WI38 (cell line): ENCODE results near the gene AKT1S1.

Experiments
- H3K4me3 ChIP-seq: 2 replicates; pipeline ENCODE4 v1.5.1; 2011; ENCODE audit warnings: low read depth, mild to moderate bottlenecking, control low read depth, low read length
- CTCF ChIP-seq: IDR thresholded peaks from 2 replicates; pipeline ENCODE4 v1.5.1; 2012; ENCODE audit warnings: low read depth, mild to moderate bottlenecking, control low read depth, low read length

Gene AKT1S1

GRCh38 chr19:49843265-49843664, 33.9 kb downstream of the AKT1S1 start:
- no peak overlapping the region for H3K4me3 ChIP-seq
- TF ChIP-seq CTCF = no peak

GRCh38 chr19:49840736-49841249, 36.4 kb downstream of the AKT1S1 start:
- TF ChIP-seq CTCF = no peak
- H3K4me3 ChIP-seq = no peak overlapping the region

- TF ChIP-seq CTCF = no peak
- H3K4me3 ChIP-seq = no peak overlapping the region
These were observed 36.8 kb downstream of the AKT1S1 start for GRCh38 chr19:49840321-49840720.

- H3K4me3 ChIP-seq = no peak overlapping the region
- TF ChIP-seq CTCF = no peak
These were observed 37.4 kb downstream of the AKT1S1 start for GRCh38 chr19:49839713-49840112.

GRCh38 chr19:49838885-49839588, 38.1 kb downstream of the AKT1S1 start:
- TF ChIP-seq CTCF = no peak
- no peak overlapping the region for H3K4me3 ChIP-seq

GRCh38 chr19:49837425-49837824, 39.7 kb downstream of the AKT1S1 start:
- TF ChIP-seq CTCF = no peak
- H3K4me3 ChIP-seq = no peak overlapping the region

- no peak overlapping the region for H3K4me3 ChIP-seq
- no peak for TF ChIP-seq CTCF
These were observed 40.2 kb downstream of the AKT1S1 start for GRCh38 chr19:49837009-49837310.
